Psoas muscle (tissue), 8 donors: Measurements from ENCODE around the gene ERCC3. TPM values are rescaled to one million over a fixed set of nuclear protein-coding genes. Genes with fewer than 3 reads are reported as not detected.

Experiments
- ATAC-seq, 4 donors: fragments of 200-7000 bp; cut with Tn5 transposase; one replicate each; pipeline ENCODE4 v1.9.1; 2020; ENCODE audit warnings: moderate library complexity in 3 of 4, mild to moderate bottlenecking in 2 of 4
- DNase-seq, 2 donors: peaks; one replicate each; pipeline ENCODE4 v3.0.0-alpha.2; 2020
- H3K27ac ChIP-seq: fragments of 200-600 bp; one replicate; pipeline ENCODE4 v1.8.0; 2022
- H3K27me3 ChIP-seq, 3 donors: fragments of 200-600 bp in 1 of 3; one replicate each; pipeline versions ENCODE4 v1.6.1 to v1.8.0; 2013 to 2022; ENCODE audit warnings: low read length in 2 of 3, mild to moderate bottlenecking in 2 of 3, moderate library complexity in 1 of 3; ENCODE audit not compliant: insufficient read depth in 3 of 3
- H3K36me3 ChIP-seq, 2 donors: fragments of 200-600 bp in 1 of 2; one replicate each; pipeline versions ENCODE4 v1.6.1 to v1.8.0; 2013 to 2022; ENCODE audit warnings: low read depth in 1 of 2, mild to moderate bottlenecking in 1 of 2, moderate library complexity in 1 of 2; ENCODE audit not compliant: insufficient read depth in 1 of 2
- H3K4me1 ChIP-seq: fragments of 200-600 bp; one replicate; pipeline ENCODE4 v1.8.0; 2022
- H3K4me3 ChIP-seq: fragments of 200-600 bp; one replicate; pipeline ENCODE4 v1.8.0; 2022; ENCODE audit warnings: mild to moderate bottlenecking
- H3K9me3 ChIP-seq: fragments of 200-600 bp; one replicate; pipeline ENCODE4 v1.8.0; 2022
- CTCF ChIP-seq: fragments of 200-600 bp; IDR thresholded peaks from one replicate; pipeline ENCODE4 v1.8.0; 2022; ENCODE audit warnings: antibody characterized with exemption
- WGBS, 3 donors: extraction: QIAGEN DNeasy Blood & Tissue Kit; methylation state at CpG; one replicate each; pipeline versions ENCODE4 v1.1.6 to v1.1.7; 2013; 5-methylcytosine and 5-hydroxymethylcytosine counted together
- intact Hi-C, 2 donors: fragments of 100-400 bp; cut with DNase I; formaldehyde crosslinking; loops; one replicate each; pipeline versions ENCODE4 v1.11.0 to v1.14.2; 2022
- polyA plus RNA-seq, 3 donors: library from polyadenylated mRNA; stranded (reverse); fragments of 200-250 nt; gene quantifications; one replicate each; pipeline ENCODE4 v1.2.3, GENCODE V29; 2013
- total RNA-seq, 4 donors: library from RNA; stranded (reverse); fragmentation: NEBNext Ultra II Directional in 2 of 4; extraction: Animal tissue kit (Norgen Biotek cat#: 25700) in 2 of 4; gene quantifications; one replicate each; pipeline versions ENCODE4 v1.2.1 to v1.2.4, GENCODE V29; 2021 to 2023
- donor health status: healthy with polysubstance abuse.
- donor health status: DM: no; HTN: no; CAD: no; lungs with moderate emphysema.
- donor health status: Bipolar disorder and iron deficiency.
- donor health status: healthy.
- donor health status: DM: yes; HTN: yes; CAD: no.
- donor health status: DM: no; HTN: no; CAD: no.
- donor health status: DM: no; HTN: no; CAD: no.
- donor health status: DM: yes; HTN: yes; CAD: no.

The ERCC3 gene
- total and polyA plus RNA-seq, 7 donors = 22.2 to 54.9 (median 28.2) TPM

DNA sequence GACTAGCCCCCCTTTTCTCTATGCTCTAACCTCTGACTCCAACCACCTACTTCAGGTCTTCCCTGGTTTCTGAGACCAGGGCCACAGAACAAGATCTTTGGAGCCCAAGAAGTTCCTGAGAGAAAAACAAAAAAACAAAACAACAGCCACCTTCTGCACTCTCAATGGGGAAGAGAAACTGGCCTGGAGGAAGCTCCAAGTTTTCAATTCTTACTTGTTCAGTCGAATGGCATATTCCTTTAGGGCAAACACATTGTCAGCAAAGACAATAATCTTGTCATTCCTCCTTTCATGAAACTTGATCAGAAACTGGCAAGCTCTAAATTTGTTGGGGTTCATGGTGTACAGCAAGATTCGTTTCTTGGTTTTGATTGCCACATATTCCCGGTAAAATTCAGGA, 15.0 kb downstream of the ERCC3 start:
- H3K4me3 ChIP-seq = no peak overlapping the region
- H3K36me3 ChIP-seq = peaks cover 23 to 97% of the 10 kb centered on the region in 2 donors
- ATAC-seq = no peak
- no peak for DNase-seq
- H3K27me3 ChIP-seq = no peaks in the 10 kb centered on the region
- H3K27ac ChIP-seq = no peak overlapping the region
- intact Hi-C loops = no loop called here
- WGBS, 3 donors = 76 to 88% (median 85%) methylated on average over 3 of the region's 3 CpGs
- H3K4me1 ChIP-seq = no peaks in the 10 kb centered on the region
- no peak for TF ChIP-seq CTCF
- no peaks in the 10 kb centered on the region for H3K9me3 ChIP-seq

GRCh38 chr2:127277028-127277427, 16.9 kb downstream of the ERCC3 start:
- Histone ChIP-seq H3K27ac (no peak overlapping the region), H3K9me3 (no peaks in the 10 kb centered on the region), H3K36me3 (peaks cover 14 to 97% of the 10 kb centered on the region in 2 donors), H3K4me3 (no peak overlapping the region), H3K27me3 (no peaks in the 10 kb centered on the region), H3K4me1 (no peaks in the 10 kb centered on the region)
- DNase-seq (no peak), ATAC-seq (no peak)
- TF ChIP-seq CTCF = no peak
- intact Hi-C loops = no loop called here
- WGBS, 3 donors = 93% methylated on average over 2 of the region's 2 CpGs

- no peak overlapping the region for H3K4me3 ChIP-seq
- intact Hi-C loops = no loop called here
- H3K27me3 ChIP-seq = no peaks in the 10 kb centered on the region
- no peaks in the 10 kb centered on the region for H3K9me3 ChIP-seq
- peaks cover 18 to 98% of the 10 kb centered on the region in 2 donors for H3K36me3 ChIP-seq
- DNase-seq (no peak), ATAC-seq (no peak)
- no peaks in the 10 kb centered on the region for H3K4me1 ChIP-seq
- no peak overlapping the region for H3K27ac ChIP-seq
- no peak for TF ChIP-seq CTCF
- 78 to 97% (median 85%) methylated on average over 9 of the region's 9 CpGs for WGBS, 3 donors
These were observed 18.2 kb downstream of the ERCC3 start for GRCh38 chr2:127275789-127276188.

- Histone ChIP-seq H3K4me1 (no peaks in the 10 kb centered on the region), H3K27me3 (no peaks in the 10 kb centered on the region), H3K36me3 (peaks cover 22 to 98% of the 10 kb centered on the region in 2 donors), H3K4me3 (no peak overlapping the region), H3K9me3 (no peaks in the 10 kb centered on the region), H3K27ac (no peak overlapping the region)
- no peak for DNase-seq
- TF ChIP-seq CTCF = no peak
- 77 to 91% (median 88%) methylated on average over 3 of the region's 3 CpGs for WGBS, 3 donors
- ATAC-seq = no peak
- intact Hi-C loops = no loop called here
These were observed 18.6 kb downstream of the ERCC3 start for GRCh38 chr2:127275356-127275755.

DNA sequence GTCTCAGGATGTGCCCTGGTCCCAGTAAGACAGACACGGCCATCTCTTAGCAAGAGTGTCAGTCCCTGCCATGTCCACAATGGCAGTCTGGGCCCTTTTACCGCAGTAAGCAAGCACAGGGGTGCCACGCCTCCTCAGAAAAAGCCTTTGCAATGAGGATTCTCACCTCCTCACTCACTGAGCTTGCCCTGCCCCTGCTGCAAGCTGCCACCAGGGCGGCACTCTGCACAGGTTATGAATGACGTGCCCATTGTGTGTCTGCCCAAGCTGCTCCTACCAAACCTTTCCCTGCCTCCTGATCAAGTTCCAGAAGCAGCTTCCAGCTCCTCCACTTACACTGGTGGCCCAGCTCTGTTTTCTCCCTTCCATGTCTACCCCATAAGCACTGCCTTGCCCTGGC, 23.3 kb downstream of the ERCC3 start:
- Histone ChIP-seq H3K4me1 (no peaks in the 10 kb centered on the region), H3K27ac (no peak overlapping the region), H3K9me3 (no peaks in the 10 kb centered on the region), H3K27me3 (no peaks in the 10 kb centered on the region), H3K36me3 (peaks cover 16 to 91% of the 10 kb centered on the region in 2 donors), H3K4me3 (no peak overlapping the region)
- no peak for TF ChIP-seq CTCF
- DNase-seq (no peak), ATAC-seq (no peak)
- WGBS, 3 donors = 92 to 98% (median 94%) methylated on average over 5 of the region's 5 CpGs
- intact Hi-C loops = no loop called here
